ENCODE results near the gene LLGL1.

LLGL1 gene

DNA sequence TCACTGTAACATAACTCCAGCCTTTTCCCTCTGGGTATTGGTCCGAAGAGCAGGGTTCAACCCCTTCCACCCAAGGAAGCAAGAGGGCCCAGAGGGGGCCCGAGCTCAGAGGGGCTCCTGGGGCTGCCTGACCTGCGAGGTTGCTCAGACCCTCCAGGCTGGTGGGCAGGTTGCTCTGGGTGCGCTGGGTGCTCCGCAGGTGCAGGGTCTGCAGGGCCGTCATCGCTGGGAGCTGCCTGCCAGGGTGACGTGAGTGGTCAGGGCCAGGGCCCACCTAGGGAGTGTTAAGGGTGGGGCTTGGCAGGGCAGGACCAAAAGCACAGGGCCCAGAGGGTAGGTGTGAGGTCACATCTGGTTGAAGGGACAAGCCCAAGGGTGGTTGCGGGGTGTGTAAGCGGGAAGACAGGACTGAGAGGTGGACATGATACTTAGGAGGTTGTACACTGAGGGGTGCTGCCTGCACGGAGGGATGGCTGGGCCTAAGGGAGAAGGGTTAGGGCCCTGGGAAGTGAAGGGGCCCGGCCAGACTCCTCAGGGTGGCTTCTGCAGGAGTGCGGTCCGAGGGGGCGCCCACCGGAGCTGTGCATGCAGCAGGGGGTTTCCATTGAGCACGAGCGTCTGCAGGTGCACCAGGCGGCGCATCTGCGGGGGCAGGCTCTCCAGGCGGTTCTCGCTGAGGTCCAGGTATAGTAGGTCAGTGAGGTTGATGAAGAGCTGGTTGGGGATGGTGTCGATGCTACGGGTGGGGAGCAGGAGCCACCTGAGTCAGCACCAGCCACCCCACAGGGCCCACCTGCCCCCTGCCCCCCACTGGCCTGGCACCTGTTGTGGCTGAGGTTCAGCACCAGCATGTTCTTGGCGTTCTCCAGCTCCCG is 28.7 kb downstream of the LLGL1 start:
- DNase-seq: no peak

DNA sequence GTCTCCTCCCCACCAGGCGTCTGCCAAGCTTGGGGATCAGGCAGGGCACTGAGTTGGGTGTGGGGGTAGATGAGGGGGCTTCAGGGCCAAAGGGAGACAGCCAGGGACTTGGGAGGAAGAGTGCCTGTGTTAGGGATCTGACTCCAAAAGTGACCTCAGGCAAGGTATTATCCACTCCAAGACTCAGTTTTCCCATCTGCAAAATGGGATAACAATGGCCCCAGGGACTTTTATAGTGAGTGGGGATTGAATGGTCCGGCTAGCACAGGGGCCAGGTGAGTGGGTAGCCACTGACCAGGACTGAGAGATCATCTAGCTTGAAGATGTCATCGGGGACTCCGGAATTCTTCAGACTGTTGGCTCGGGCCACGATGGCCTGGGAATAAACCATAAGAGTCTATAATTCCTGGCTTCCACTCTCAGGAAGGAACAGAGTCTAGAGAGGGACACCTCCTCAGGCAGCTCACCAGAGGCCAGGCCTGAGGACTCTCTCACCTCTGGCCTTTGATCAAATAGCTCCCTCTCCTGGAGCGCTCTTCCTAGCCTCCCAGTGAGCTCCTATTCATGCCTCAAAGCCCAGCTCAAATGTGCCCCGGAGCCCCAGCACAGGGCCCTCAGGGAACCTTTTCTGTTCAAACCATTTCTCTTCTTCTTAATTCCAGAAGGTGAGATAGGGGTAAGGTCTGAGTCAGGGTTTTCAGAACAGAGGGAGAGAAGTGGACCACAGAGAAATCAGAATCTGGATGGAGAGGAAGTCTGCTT is 29.6 kb downstream of the LLGL1 start:
- no peak for DNase-seq

DNA sequence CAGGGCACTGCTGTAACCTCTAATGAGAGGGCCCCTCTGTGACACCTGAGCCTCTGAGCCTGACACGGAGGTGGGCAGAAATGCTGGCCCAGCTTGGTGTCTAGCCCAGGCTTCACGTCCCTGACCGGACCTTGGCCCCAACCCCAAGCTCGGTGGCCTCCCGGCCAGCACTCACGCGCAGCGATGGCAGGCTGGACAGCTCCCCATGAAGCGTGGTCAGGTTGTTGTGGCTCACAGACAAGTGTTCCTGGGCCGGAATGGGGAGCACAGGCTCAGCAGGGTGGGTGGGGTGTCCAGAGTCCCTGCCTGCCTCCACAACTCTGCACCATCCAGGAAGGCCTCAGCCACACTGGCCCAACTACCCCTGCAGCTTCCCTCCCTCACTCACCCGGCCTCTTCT is 30.9 kb downstream of the LLGL1 start:
- DNase-seq: no peak

DNA sequence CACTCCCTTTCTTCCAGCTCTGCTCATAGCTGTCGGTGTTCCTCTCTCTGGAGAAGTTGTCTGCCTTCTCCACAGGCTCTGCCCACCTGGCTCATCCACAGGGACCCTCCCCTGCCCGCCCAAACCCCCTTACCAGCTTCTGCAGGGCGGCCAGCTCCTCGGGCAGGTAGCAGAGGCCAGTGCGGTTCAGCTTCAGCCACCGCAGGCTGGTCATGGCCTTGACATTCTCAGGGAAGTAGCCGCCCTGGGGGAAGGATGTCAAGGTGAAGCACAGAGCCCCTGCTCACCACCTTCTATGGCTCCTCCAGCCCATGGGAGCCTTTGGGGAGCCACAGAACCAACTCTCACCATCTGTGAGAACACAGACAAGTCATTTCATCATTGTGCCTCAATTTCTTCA is 31.3 kb downstream of the LLGL1 start:
- no peak for DNase-seq

DNA sequence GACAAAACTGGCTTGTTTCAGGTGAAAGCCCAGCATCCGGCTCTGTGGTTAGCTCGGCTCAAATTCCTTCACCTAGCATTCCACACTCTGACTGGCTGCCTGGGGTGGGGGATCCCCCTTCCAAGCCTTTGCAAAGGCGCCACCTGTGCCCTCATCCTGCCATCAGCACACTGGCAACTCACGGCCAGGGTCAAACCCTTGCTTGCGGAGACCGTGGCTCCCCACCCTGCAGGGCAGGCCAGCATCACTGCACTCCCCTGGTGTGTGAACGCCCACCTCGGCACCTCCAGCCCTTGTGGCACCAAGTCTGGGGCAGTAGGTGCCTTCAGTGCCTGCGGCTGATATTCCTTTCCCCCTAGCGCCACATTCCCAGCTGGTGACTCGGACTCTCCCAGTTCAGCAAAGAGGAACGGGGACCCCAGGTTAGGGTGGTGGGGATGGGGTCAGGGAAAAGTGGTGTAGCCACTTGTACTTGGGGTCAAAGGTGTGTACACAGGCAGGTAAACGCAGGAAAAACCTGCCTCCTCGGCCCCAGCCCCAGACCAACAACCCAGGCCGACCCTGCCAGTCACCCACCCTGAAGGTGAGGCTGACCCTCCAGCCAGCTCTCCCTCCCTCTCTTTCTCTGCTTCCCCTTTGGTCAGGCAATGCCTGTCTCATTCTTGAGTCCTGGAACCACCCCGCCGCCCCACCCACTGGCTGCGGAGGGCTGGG is 32.0 kb downstream of the LLGL1 start:
- peak; percentile 76 for DNase-seq

DNA sequence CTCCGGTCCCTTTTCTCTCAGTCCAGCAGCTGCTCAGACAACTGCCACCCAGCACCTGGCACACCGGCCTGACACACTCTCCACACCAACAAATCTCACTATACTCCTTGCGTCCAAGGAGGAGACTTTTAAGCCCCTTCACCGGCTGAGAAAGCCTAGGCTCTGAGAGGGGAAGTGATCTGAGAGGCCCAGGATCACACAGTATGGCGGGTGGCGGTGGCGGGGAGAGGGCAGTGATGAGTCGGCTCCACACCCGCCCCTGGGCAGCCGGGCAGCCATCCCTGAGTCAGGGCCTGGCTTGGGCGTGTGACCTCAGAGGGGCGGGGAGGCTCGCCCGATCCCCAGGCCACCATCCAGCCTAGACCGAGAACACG is 32.5 kb downstream of the LLGL1 start:
- DNase-seq: peak; percentile 70

DNA sequence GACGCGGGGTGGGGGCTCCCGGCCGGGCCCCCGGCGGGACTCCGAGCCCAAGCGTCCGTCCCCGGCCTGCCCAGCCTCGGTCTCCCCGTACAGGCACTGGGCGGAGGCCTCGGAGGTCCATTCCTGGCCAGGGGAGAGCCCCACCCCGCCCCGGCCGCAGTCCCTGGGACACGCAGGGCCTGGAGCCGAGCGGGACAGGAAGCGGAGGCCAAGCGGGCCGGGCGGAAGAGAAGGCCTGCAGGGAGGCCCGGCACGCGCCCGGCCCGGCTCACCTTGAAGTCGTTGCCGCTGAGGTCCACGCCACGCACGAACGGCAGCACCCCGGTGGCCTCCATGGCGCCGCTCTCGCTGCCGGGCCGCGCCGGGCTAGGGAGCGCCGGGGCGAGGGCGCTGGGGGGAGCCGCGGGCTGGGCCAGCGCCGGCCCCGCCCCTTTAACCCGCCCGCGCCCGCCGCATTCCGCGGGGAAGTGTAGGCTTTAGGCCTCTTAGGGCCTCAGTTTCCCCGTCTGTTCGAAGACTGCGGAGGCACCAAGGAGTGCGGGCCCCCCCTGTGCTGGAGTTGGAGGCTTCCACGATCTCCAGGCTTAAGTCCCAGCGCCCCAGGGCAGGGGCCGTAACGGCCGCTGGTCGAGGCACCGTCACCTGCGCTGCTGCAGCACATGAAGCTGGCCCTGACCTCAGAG is 33.1 kb downstream of the LLGL1 start, which contains the start of gene FLII:
TSS of gene FLII (minus strand) at position 383 of the 683 bp plus-strand sequence. CDS start at position 335, 48 bp downstream.
- DNase-seq: peak; percentile 38

DNA sequence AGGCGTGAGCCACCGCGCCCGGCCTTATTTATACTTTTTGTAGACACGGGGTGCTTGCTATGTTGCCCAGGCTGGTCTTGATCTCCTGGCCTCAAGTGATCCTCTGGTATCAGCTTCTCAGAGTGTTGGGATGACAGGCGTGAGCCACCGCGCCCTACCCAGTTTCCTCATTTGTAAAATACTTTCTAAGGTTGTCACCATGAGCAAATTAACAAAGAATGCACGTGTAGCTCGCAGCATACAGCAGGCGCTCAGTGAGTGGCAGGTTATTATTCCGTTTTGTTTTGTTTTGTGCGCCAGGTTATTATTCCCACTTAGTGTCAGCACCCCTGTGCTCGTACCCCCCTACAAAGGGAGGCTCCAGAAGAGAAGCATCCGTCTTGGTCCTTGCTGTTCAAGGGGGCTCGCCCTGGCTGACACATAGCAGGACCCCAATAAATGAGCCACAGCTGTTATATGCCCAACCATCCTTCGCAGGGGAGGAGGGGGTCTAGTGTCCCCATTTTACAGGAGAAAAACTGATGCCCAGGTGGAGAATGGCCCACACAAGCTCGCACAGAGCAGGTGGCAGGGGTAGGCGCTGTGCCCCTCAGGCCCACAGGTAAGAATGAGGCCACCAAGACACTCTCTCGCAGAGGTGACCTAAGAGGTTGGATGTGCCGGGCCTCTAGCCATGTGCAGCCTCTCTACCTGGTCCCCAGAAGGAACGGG is 34.3 kb downstream of the LLGL1 start:
- DNase-seq: no peak

DNA sequence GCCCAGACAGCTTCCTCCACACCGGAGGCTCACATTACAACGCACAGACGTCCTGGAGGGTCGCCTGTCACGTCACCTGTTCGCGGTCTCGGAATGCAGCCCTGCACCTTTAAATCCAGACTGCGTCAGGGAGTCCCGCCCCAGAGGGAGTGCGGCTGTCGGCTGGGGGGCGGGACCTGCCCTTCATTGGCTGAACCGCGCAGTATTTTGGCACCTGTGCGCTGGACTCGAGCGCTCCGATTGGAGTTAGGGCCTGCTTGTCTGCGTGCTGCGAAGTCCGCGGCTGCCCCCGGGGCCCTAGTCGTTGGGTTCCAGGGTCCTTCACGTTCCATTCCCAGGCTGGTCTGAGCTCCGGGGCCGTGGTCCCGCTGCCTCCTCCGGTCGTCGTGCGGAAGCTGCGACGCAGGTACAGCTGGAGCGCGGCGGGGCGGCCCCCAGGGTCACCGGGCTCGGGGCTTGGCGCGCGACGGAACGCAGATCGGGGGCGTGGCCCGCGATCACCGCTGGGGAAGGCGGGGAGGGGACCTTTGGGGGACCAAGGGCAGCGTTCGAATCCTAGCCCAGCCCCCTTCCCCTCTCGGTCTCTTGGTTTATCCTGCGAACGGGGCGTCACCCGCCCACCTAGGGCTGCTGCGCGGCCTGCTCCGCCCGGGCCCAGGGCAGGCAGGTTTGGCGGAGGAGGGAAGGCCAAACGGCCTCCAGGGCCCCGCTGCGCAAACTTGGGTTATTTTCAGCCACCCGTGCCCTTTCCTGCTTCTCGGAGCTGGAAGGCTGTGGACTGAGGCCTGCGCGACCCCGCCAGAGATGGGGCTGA is 35.1 kb downstream of the LLGL1 start, which contains the start of gene MIEF2:
TSS of gene MIEF2 (plus strand) at position 331 of the 814 bp plus-strand sequence. CDS start 2,059 bp downstream, outside the sequence.
- DNase-seq: peak; percentile 93

DNA sequence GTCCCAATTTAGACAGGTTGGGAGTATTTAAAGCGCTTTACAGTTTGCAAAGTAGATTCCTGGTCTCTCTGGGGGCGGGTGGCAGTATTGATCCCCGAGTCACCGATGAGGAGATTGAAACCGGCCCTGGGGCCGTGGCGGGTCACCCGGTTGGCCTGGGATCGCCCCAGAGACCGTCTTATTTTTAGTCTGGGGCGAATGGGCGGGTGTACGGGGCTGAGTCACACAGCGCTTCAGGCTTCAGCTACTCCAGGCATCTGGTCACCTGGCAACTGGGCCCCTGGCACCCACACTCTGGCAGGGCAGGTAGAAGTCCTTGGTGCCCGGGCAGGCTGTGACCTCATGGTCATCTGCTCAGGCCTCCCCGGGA is 35.7 kb downstream of the LLGL1 start:
- DNase-seq: peak; percentile 69

DNA sequence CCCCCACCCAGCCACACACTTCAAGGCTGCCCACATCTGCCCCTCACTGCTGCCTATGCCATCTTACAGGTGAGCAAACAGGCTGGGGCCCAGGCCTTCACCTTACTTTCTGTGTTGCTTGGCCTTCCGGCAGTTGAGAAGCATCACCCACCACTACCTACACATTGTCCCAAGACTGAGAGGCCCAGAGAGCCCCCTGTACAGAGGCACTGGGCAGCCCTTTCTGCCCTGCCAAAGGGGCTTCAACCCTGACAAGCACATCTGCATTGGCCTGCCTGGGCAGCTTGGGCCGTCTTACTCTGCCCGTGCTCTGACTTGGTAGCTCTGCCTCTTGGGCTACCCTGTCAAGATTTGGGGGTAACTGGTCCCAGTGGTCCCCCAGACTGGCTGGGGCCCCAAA is 36.2 kb downstream of the LLGL1 start:
- DNase-seq: no peak

DNA sequence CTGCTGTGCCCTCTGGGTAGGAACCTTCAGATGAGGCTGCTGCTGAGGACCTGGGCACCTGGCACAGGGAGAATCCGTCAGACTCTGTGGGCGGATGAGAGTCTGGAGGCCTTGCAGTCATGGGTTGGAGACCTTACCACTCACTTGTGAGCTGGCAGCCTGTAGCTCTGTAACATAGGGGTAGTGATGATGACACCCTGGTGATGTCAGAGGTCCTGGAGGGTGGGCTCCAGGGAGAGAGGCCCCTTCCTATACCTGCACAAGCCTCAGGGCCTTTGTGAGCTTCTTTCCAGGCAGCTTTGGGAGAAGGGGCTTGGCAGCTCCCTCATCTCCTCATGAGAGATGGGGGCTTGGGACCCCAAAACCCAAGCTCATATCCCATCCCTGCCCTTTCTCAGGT is 36.7 kb downstream of the LLGL1 start:
- DNase-seq: no peak

DNA sequence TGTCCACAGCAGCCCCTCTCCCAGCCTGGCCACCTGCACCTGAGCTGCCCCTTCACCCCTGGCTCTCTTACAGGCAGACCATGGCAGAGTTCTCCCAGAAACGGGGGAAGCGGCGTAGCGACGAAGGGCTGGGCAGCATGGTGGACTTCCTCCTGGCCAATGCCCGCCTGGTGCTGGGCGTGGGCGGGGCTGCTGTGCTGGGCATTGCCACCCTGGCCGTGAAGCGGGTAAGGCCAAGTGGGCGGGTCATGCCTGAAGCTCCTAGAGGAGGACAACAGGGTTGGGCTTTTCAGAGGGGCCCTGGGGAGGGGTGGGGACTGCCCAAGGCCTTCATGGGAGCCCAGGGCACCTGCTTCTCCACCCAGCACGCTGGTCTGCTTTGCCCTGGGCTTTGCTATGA is 37.2 kb downstream of the LLGL1 start:
- no peak for DNase-seq

DNA sequence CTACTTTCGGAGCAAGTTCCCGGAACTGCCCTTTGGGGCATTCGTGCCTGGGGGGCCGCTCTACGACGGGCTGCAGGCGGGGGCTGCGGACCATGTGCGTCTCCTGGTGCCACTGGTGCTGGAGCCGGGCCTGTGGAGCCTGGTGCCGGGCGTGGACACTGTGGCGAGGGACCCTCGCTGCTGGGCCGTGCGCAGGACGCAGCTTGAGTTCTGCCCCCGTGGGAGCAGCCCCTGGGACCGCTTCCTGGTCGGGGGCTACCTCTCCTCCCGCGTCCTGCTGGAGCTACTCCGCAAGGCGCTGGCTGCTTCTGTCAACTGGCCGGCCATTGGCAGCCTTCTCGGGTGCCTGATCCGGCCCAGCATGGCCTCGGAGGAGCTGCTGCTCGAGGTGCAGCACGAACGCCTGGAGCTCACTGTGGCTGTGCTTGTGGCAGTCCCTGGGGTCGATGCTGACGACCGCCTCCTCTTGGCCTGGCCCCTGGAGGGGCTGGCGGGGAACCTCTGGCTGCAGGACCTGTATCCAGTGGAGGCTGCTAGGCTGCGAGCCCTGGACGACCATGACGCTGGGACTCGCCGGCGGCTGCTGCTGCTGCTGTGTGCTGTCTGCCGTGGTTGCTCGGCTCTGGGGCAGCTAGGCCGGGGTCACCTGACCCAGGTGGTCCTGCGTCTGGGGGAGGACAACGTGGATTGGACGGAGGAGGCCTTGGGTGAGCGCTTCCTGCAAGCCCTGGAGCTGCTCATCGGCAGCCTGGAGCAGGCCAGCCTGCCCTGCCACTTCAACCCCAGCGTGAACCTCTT is 38.6 kb downstream of the LLGL1 start:
- no peak for DNase-seq

DNA sequence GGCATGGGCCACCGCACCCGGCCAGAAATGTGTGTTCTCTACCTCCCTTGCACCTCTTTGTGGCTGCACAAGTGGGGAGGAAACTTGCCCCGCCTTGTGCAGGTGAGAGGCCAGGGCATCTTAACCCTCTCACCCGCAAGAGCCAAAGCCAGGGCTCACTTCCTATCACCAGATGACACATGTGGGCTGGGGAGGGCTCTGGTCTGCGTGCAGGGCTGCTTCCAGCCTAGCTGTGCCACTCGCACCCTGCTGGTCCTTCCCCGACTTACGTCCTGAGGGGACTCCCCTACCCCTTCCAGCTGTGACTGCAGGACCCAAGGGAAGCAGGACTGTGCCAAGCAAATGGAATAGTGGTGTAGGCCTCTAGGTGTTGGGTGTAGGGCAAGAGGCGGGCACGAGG is 41.9 kb downstream of the LLGL1 start:
- no peak for DNase-seq

DNA sequence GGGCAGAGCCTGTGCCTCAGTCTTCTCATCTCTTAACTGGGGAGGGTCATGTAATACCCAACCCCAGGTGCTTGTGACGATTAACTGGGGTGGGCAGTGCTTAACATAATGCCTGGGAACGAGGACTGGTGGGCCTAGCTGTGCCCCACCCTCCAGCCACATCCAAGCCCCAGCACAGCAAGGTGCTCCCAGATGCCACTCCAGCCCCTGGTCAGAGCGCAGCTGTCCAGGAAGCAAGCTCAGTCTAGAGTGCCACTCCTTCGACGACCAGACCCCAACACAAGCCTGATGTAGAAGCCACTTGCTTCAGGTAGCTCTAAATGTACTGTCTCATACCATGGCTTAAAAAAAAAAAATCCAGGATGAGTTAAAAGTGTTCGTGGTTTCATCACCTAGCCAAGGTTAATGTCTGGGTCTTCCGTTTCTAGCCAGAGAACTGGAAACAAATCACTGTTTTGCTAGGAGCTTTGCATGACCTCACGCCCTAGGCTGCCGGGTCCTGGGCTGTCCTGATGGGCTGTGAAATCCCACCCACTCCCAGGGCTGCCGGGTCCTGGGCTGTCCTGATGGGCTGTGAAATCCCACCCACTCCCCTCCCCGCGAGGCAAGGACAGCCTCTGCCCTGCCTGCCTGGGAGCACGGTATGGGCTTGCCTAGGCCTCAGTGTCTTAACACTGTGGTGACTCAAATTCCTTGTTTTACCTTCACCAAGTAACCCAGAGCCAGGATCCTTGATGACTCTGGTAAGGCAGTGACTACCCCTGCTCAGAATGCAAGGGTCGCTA is 42.7 kb downstream of the LLGL1 start:
- DNase-seq: peak; percentile 40

DNA sequence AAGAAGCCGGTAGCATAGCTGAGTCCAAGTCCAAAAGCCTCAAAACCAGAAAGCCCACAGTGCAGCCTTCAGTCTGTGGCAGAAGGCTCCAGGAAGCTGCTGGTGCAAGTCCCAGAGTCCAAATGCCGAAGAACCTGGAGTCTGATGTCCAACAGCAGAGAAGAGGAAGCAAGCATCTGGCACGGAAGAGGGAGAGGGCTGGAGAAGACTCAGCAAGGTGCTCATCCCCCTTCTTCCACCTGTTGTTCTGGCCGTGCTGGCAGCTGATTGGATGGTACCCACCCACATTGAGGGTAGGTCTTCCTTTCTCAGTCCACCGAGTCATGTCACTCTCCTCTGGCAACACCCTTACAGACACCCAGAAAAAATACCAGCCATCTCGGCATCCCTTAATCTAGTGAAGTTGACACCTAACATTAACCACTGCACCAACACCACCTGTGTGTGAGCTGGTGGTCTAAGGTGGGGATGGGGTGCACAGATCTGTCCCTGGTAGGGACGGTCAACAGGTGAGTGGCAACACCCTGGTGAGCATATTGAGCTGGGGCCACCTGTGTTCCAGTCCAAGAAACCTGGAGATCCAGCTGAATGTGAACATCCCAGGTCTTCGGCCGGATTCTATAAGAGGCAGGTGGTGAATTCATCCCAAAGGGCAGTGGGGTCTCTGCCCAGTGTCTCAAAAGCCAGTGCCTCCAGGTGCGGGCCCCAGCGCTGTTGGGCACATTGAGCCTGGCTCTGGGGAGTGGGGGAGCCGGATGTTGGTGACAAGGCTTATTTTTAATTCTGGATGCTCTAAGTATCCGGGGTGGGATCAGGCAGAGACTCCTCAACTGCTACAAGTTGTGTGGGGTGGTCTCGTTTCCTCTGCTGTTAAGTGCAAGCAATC is 44.9 kb downstream of the LLGL1 start:
- DNase-seq: no peak

DNA sequence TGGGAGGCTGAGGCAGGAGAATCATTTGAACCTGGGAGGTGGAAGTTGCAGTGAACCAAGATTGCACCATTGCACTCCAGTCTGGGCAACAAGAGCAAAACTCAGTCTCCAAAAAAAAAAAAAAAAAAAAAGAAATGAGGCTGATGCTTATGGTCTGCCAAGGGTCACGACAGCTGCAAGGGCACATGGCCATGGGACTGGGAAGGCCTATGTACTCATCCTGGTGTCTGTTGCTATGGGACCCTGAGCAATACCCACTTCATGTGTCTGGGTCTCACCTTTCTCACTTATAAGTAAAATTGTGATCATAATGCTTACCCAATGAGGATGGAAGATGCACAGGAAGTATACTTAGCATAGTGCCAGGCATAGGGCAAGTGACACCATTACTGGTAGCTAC is 51.6 kb downstream of the LLGL1 start:
- no peak for DNase-seq
